A204.1 (cell line): ENCODE results near the gene LMTK2.
A peak's percentile ranks its signal among the peaks of the same experiment; 100 is the strongest.

Experiments used
- FAIRE-seq: peaks from 2 replicates; lab custom pipeline; 2012; peaks lifted over from hg19 to GRCh38; lab: Jason Lieb, UNC

Gene LMTK2

GRCh38 chr7:98137134-98137825 is 30.6 kb downstream of the LMTK2 start:
- FAIRE-seq = no peak

- FAIRE-seq = no peak
These were observed 31.1 kb downstream of the LMTK2 start for GRCh38 chr7:98137826-98138151.

GRCh38 chr7:98138672-98139071 is 32.0 kb downstream of the LMTK2 start:
- no peak for FAIRE-seq

- no peak for FAIRE-seq
These were observed 36.0 kb downstream of the LMTK2 start for GRCh38 chr7:98142658-98143057.

GRCh38 chr7:98148607-98149006 is 41.9 kb downstream of the LMTK2 start:
- FAIRE-seq = no peak

GRCh38 chr7:98149116-98149692 is 42.5 kb downstream of the LMTK2 start:
- FAIRE-seq = no peak

GRCh38 chr7:98151884-98152283 is 45.2 kb downstream of the LMTK2 start:
- FAIRE-seq = no peak

- FAIRE-seq = no peak
These were observed 50.0 kb downstream of the LMTK2 start for GRCh38 chr7:98156700-98157099.

GRCh38 chr7:98157761-98158160 is 51.1 kb downstream of the LMTK2 start:
- FAIRE-seq = no peak

- FAIRE-seq = no peak
These were observed 56.1 kb downstream of the LMTK2 start for GRCh38 chr7:98162758-98163157.

GRCh38 chr7:98163269-98163668 is 56.6 kb downstream of the LMTK2 start:
- no peak for FAIRE-seq

- FAIRE-seq = no peak
These were observed 57.2 kb downstream of the LMTK2 start for GRCh38 chr7:98163704-98164494.

GRCh38 chr7:98165827-98166667 is 59.4 kb downstream of the LMTK2 start:
- FAIRE-seq = no peak

- no peak for FAIRE-seq
These were observed 60.0 kb downstream of the LMTK2 start for GRCh38 chr7:98166668-98166970.

- no peak for FAIRE-seq
These were observed 61.0 kb downstream of the LMTK2 start for GRCh38 chr7:98167653-98168052.

- peak; percentile 84 for FAIRE-seq
These were observed 61.7 kb downstream of the LMTK2 start for GRCh38 chr7:98168181-98168903.

- FAIRE-seq = no peak
These were observed 62.4 kb downstream of the LMTK2 start for GRCh38 chr7:98168904-98169621.

GRCh38 chr7:98170966-98171365 is 64.3 kb downstream of the LMTK2 start:
- no peak for FAIRE-seq

GRCh38 chr7:98171449-98171848 is 64.8 kb downstream of the LMTK2 start:
- FAIRE-seq = no peak

- no peak for FAIRE-seq
These were observed 67.9 kb downstream of the LMTK2 start for GRCh38 chr7:98174334-98175259.
